Immature natural killer cell (primary cell): ENCODE data around the gene WNT9A. TPM values are rescaled to one million over a fixed set of nuclear protein-coding genes. Genes with fewer than 3 reads are reported as not detected.
A peak's percentile ranks its signal among the peaks of the same experiment; 100 is the strongest.

Experiments
- DNase-seq, 3 donors: peaks; one replicate each; pipeline ENCODE4 v3.0.0; 2022; ENCODE audit warnings: mixed read lengths in 1 of 3
- H3K27ac Mint-ChIP-seq, 6 donors: one replicate each; pipeline ENCODE4 v1.8.0; 2020; ENCODE audit warnings: mixed read lengths in 6 of 6, mild to moderate bottlenecking in 5 of 6, inconsistent platforms in 4 of 6, moderate library complexity in 3 of 6
- H3K27me3 Mint-ChIP-seq, 3 donors: one replicate each; pipeline ENCODE4 v1.8.0; 2020 to 2021; ENCODE audit warnings: low read depth in 3 of 3, mild to moderate bottlenecking in 3 of 3, mixed read lengths in 3 of 3, moderate library complexity in 3 of 3, inconsistent platforms in 1 of 3
- H3K36me3 Mint-ChIP-seq, 3 donors: one replicate each; pipeline ENCODE4 v1.8.0; 2020; ENCODE audit warnings: mixed read lengths in 3 of 3, inconsistent platforms in 2 of 3, mild to moderate bottlenecking in 2 of 3
- H3K4me1 Mint-ChIP-seq, 2 donors: one replicate each; pipeline ENCODE4 v1.8.0; 2020; ENCODE audit warnings: inconsistent platforms in 2 of 2, mild to moderate bottlenecking in 2 of 2, mixed read lengths in 2 of 2, moderate library complexity in 1 of 2
- H3K4me3 Mint-ChIP-seq, 5 donors: one replicate each; pipeline ENCODE4 v1.8.0; 2020; ENCODE audit warnings: mild to moderate bottlenecking in 5 of 5, mixed read lengths in 5 of 5, inconsistent platforms in 3 of 5, moderate library complexity in 3 of 5
- H3K9me3 Mint-ChIP-seq, 6 donors: one replicate each; pipeline ENCODE4 v1.8.0; 2020; ENCODE audit warnings: mild to moderate bottlenecking in 6 of 6, mixed read lengths in 6 of 6, inconsistent platforms in 4 of 6, moderate library complexity in 3 of 6
- polyA plus RNA-seq, 3 donors: library from polyadenylated mRNA; unstranded; fragments of 300-500 nt; fragmentation: Illumina TruSeq; gene quantifications; one replicate each; pipeline ENCODE4 v1.2.3, GENCODE V29; 2021

WNT9A gene
- polyA plus RNA-seq, 3 donors from 2014 or later = not detected

GRCh38 chr1:227949341-227949921, 1.7 kb upstream of the WNT9A start:
- Mint-ChIP-seq H3K27ac (no peak overlapping the region), H3K36me3 (no peaks in the 10 kb centered on the region), H3K27me3 (peaks cover 8 to 20% (median 11%) of the 10 kb centered on the region in 3 donors), H3K4me1 (peaks cover 7 to 13% of the 10 kb centered on the region in 2 donors), H3K9me3 (peaks cover 0 to 5% (median 0%) of the 10 kb centered on the region in 6 donors), H3K4me3 (no peak overlapping the region)
- no peak for DNase-seq

DNA sequence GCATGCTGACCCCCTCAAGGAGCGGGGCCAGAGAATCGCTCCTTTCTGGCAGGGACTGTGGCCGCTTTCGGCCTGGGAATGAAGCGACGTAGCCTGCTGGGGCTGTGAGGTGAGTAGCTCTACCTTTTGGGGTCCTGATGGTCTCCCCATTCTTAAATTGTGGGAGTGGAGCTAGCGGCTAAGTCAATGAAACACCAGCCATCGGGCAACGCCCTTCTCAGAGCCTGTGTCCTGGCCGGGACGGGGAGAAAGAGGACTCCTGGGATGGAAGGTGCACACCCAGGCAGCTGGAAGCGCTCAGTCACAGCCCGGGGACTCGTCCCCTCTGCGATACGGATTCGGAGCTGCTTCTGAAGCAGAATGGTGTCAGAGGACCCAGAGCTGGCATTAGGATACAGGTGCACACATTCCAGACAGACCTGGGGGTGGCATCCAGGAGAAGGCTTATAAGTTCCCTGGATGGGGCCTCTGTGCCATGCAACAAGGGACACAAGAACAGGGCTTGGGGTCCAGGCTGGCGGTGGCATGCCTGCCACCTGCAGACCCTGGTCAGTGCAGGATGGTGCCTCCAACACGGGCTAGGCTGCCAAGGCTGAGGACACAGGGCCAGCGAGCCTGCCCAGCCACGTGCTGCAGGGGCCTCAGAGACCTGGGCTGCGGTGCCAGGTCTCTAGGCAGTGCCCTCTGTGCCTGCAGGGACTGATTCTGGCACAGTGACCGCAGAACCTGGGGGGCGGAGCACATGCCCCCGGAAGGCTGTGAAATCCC, 945 bp upstream of the WNT9A start:
- Mint-ChIP-seq H3K36me3 (no peaks in the 10 kb centered on the region), H3K4me1 (peaks cover 7 to 12% of the 10 kb centered on the region in 2 donors), H3K9me3 (peaks cover 0 to 2% (median 0%) of the 10 kb centered on the region in 6 donors), H3K27me3 (peaks cover 8 to 16% (median 10%) of the 10 kb centered on the region in 3 donors), H3K4me3 (peak overlapping the region; percentile 51 to 73 (median 58)), H3K27ac (no peak overlapping the region)
- DNase-seq = no peak

DNA sequence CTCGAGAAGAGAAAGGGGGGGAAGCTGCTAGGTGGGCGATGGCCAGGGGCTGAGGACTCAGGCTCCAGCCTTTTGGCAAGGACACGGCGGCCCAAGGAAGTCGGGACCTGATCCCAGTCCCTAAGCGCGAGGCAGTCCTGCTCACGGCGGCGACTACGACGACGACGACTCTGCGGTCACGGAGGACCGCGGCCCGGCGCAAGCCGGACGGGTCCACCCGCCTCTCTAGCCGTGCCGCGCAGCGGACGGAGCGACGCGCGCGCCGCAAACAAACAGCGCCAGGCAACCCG, 401 bp downstream of the WNT9A start:
- peaks cover 7 to 11% of the 10 kb centered on the region in 2 donors for H3K4me1 Mint-ChIP-seq
- H3K27ac Mint-ChIP-seq = no peak overlapping the region
- DNase-seq = no peak
- H3K36me3 Mint-ChIP-seq = no peaks in the 10 kb centered on the region
- no peaks in the 10 kb centered on the region for H3K9me3 Mint-ChIP-seq
- H3K4me3 Mint-ChIP-seq = peak overlapping the region; percentile 53 to 76 (median 59)
- peaks cover 8 to 18% (median 8%) of the 10 kb centered on the region in 3 donors for H3K27me3 Mint-ChIP-seq

GRCh38 chr1:227946624-227947385, 927 bp downstream of the WNT9A start:
- Mint-ChIP-seq H3K9me3 (no peaks in the 10 kb centered on the region), H3K27ac (no peak overlapping the region), H3K4me3 (peak overlapping the region; percentile 53 to 76 (median 67)), H3K27me3 (peaks cover 8 to 19% (median 8%) of the 10 kb centered on the region in 3 donors), H3K36me3 (no peaks in the 10 kb centered on the region), H3K4me1 (peaks cover 7 to 11% of the 10 kb centered on the region in 2 donors)
- peak; percentile 47 to 49 (median 48) for DNase-seq

- H3K36me3 Mint-ChIP-seq = no peaks in the 10 kb centered on the region
- peak overlapping the region; percentile 12 to 74 (median 58) for H3K4me3 Mint-ChIP-seq
- DNase-seq = no peak
- peaks cover 7 to 11% of the 10 kb centered on the region in 2 donors for H3K4me1 Mint-ChIP-seq
- no peak overlapping the region for H3K27ac Mint-ChIP-seq
- H3K9me3 Mint-ChIP-seq = no peaks in the 10 kb centered on the region
- peaks cover 7 to 17% (median 8%) of the 10 kb centered on the region in 3 donors for H3K27me3 Mint-ChIP-seq
Measured at GRCh38 chr1:227945891-227946623, 1.7 kb downstream of the WNT9A start.

- no peak for DNase-seq
- Mint-ChIP-seq H3K27ac (no peak overlapping the region), H3K36me3 (no peaks in the 10 kb centered on the region), H3K9me3 (no peaks in the 10 kb centered on the region), H3K4me1 (peaks cover 7 to 11% of the 10 kb centered on the region in 2 donors), H3K27me3 (peaks cover 7 to 17% (median 8%) of the 10 kb centered on the region in 3 donors), H3K4me3 (no peak overlapping the region)
Measured at GRCh38 chr1:227944931-227945890, 2.5 kb downstream of the WNT9A start.

- peaks cover 7 to 17% (median 8%) of the 10 kb centered on the region in 3 donors for H3K27me3 Mint-ChIP-seq
- H3K36me3 Mint-ChIP-seq = no peaks in the 10 kb centered on the region
- H3K4me3 Mint-ChIP-seq = no peak overlapping the region
- H3K4me1 Mint-ChIP-seq = peaks cover 7 to 11% of the 10 kb centered on the region in 2 donors
- no peak for DNase-seq
- no peaks in the 10 kb centered on the region for H3K9me3 Mint-ChIP-seq
- H3K27ac Mint-ChIP-seq = no peak overlapping the region
Measured at GRCh38 chr1:227944090-227944930, 3.4 kb downstream of the WNT9A start.

- no peak overlapping the region for H3K4me3 Mint-ChIP-seq
Measured at GRCh38 chr1:227943381-227944089, 4.2 kb downstream of the WNT9A start.

GRCh38 chr1:227942716-227943261, 4.9 kb downstream of the WNT9A start:
- peaks cover 9 to 15% (median 9%) of the 10 kb centered on the region in 3 donors for H3K27me3 Mint-ChIP-seq
- H3K4me1 Mint-ChIP-seq = peaks cover 6 to 7% of the 10 kb centered on the region in 2 donors
- no peaks in the 10 kb centered on the region for H3K9me3 Mint-ChIP-seq
- H3K4me3 Mint-ChIP-seq = no peak overlapping the region
- DNase-seq = no peak
- no peaks in the 10 kb centered on the region for H3K36me3 Mint-ChIP-seq
- H3K27ac Mint-ChIP-seq = no peak overlapping the region

More at GRCh38 chr1:227943381-227944089, 4.2 kb downstream of the WNT9A start:
- no peak overlapping the region for H3K27ac Mint-ChIP-seq
- H3K9me3 Mint-ChIP-seq = no peaks in the 10 kb centered on the region
- peaks cover 7 to 8% of the 10 kb centered on the region in 2 donors for H3K4me1 Mint-ChIP-seq
- H3K27me3 Mint-ChIP-seq = peaks cover 7 to 17% (median 8%) of the 10 kb centered on the region in 3 donors
- no peak for DNase-seq
- no peaks in the 10 kb centered on the region for H3K36me3 Mint-ChIP-seq

GRCh38 chr1:227942021-227942715, 5.6 kb downstream of the WNT9A start:
- no peaks in the 10 kb centered on the region for H3K36me3 Mint-ChIP-seq
- no peak for DNase-seq
- H3K9me3 Mint-ChIP-seq = no peaks in the 10 kb centered on the region

GRCh38 chr1:227941509-227942020, 6.2 kb downstream of the WNT9A start:
- H3K4me3 Mint-ChIP-seq = no peak overlapping the region
- DNase-seq = no peak
- H3K9me3 Mint-ChIP-seq = no peaks in the 10 kb centered on the region

More at GRCh38 chr1:227942021-227942715, 5.6 kb downstream of the WNT9A start:
- H3K4me1 Mint-ChIP-seq = peaks cover 6 to 7% of the 10 kb centered on the region in 2 donors
- H3K27ac Mint-ChIP-seq = no peak overlapping the region
- no peak overlapping the region for H3K4me3 Mint-ChIP-seq
- peaks cover 6 to 13% (median 11%) of the 10 kb centered on the region in 3 donors for H3K27me3 Mint-ChIP-seq

More at GRCh38 chr1:227941509-227942020, 6.2 kb downstream of the WNT9A start:
- Mint-ChIP-seq H3K27me3 (peaks cover 5 to 12% (median 11%) of the 10 kb centered on the region in 3 donors), H3K4me1 (peaks cover 10 to 13% of the 10 kb centered on the region in 2 donors), H3K27ac (no peak overlapping the region), H3K36me3 (no peaks in the 10 kb centered on the region)
